IPS-18a (cell line): ENCODE results near the gene MINDY3.
"Not testable (repeated sequence)": the region's sequence is repeated elsewhere in the genome, so short reads cannot be mapped to it uniquely, and the experiment has no call there.

Experiments
- H3K27ac ChIP-seq: one replicate; pipeline ENCODE4 v1.5.1; 2013; ENCODE audit warnings: low read length
- H3K27me3 ChIP-seq: one replicate; pipeline ENCODE4 v1.6.1; 2013; ENCODE audit warnings: mild to moderate bottlenecking, low read length; ENCODE audit not compliant: control insufficient read depth, insufficient read depth
- H3K36me3 ChIP-seq: one replicate; pipeline ENCODE4 v1.6.1; 2013; ENCODE audit warnings: low read depth, low read length; ENCODE audit not compliant: control insufficient read depth
- H3K4me1 ChIP-seq: one replicate; pipeline ENCODE4 v1.6.1; 2013; ENCODE audit warnings: low read depth, low read length; ENCODE audit not compliant: control insufficient read depth
- H3K4me3 ChIP-seq: one replicate; pipeline ENCODE4 v1.5.1; 2013; ENCODE audit warnings: low read length
- H3K9ac ChIP-seq: one replicate; pipeline ENCODE4 v1.6.1; 2013; ENCODE audit warnings: mild to moderate bottlenecking, low read length, moderate library complexity
- H3K9me3 ChIP-seq: one replicate; pipeline ENCODE4 v1.6.1; 2013; ENCODE audit warnings: low read depth, low read length; ENCODE audit not compliant: control insufficient read depth

Gene MINDY3

GRCh38 chr10:15859906-15860691 lies at the start of gene MINDY3:
Gene MINDY3, minus strand, starts transcription at chr10:15860507. Its CDS starts 208 bp downstream, at chr10:15860299.
- peaks cover 5% of the 10 kb centered on the region for H3K4me1 ChIP-seq
- H3K27me3 ChIP-seq: peaks cover 55% of the 10 kb centered on the region
- H3K9me3 ChIP-seq: peaks cover 7% of the 10 kb centered on the region
- H3K9ac ChIP-seq: peak within 1 kb of the TSS; percentile 34
- H3K36me3 ChIP-seq: no peaks in the 10 kb centered on the region
- H3K27ac ChIP-seq: no peak within 1 kb of the TSS
- H3K4me3 ChIP-seq: peak within 1 kb of the TSS; percentile 90

GRCh38 chr10:15901889-15902288 lies 41.6 kb upstream of the MINDY3 start:
- H3K9me3 ChIP-seq: no peaks in the 10 kb centered on the region
- H3K4me1 ChIP-seq: no peaks in the 10 kb centered on the region
- H3K27me3 ChIP-seq: no peaks in the 10 kb centered on the region
- H3K4me3 ChIP-seq: no peak overlapping the region
- no peak overlapping the region for H3K27ac ChIP-seq
- H3K36me3 ChIP-seq: no peaks in the 10 kb centered on the region
- no peak overlapping the region for H3K9ac ChIP-seq

DNA sequence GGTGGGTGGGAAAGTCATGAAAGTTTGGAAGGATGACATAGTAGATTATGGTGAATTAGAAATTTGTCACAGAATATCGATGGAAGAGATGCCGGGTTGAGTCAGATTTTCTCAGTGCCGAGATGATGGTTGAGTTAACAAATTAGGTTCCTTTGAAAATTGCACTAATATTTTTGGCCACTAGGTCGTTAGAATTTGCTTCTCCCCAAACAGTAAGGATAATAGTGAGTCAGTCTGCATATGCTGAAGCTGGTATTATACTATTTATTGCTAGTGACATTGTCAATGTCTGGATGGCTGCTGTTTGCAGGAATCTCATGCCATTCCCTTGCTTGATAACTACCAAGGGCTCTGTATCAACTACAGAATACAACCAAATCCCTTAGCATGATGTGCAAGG lies 37.7 kb upstream of the MINDY3 start:
- Histone ChIP-seq H3K9me3 (no peaks in the 10 kb centered on the region), H3K4me1 (no peaks in the 10 kb centered on the region), H3K4me3 (no peak overlapping the region), H3K36me3 (no peaks in the 10 kb centered on the region), H3K9ac (no peak overlapping the region), H3K27me3 (no peaks in the 10 kb centered on the region), H3K27ac (no peak overlapping the region)

GRCh38 chr10:15897287-15897686 lies 37.0 kb upstream of the MINDY3 start:
- no peak overlapping the region for H3K27ac ChIP-seq
- no peaks in the 10 kb centered on the region for H3K36me3 ChIP-seq
- H3K27me3 ChIP-seq: no peaks in the 10 kb centered on the region
- H3K9me3 ChIP-seq: no peaks in the 10 kb centered on the region
- no peak overlapping the region for H3K9ac ChIP-seq
- no peak overlapping the region for H3K4me3 ChIP-seq
- H3K4me1 ChIP-seq: no peaks in the 10 kb centered on the region

GRCh38 chr10:15896654-15897053 lies 36.3 kb upstream of the MINDY3 start:
- no peak overlapping the region for H3K9ac ChIP-seq
- no peaks in the 10 kb centered on the region for H3K9me3 ChIP-seq
- H3K27me3 ChIP-seq: no peaks in the 10 kb centered on the region
- H3K4me3 ChIP-seq: no peak overlapping the region
- no peaks in the 10 kb centered on the region for H3K4me1 ChIP-seq
- no peak overlapping the region for H3K27ac ChIP-seq
- no peaks in the 10 kb centered on the region for H3K36me3 ChIP-seq

DNA sequence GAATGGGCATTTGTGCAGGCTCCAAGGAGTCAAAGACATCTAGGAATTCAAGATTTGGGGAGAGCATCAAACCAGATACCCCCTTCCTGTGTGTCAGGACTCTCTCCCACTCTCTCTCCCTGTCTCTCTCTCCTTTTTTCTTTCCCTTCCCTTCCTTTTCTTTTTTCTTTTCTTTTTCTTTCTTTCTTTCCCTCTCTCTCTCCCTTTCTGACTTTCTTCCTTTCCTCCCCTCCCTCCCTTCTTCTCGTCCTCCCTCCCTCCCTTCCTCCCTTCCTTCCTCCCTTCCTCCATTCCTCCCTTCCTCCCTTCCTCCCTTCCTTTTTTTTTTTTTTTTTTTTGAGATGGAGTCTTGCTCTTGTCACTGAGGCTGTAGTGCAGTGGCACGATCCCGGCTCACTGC lies 24.1 kb upstream of the MINDY3 start:
- no peak overlapping the region for H3K4me3 ChIP-seq
- no peak overlapping the region for H3K27ac ChIP-seq
- no peaks in the 10 kb centered on the region for H3K36me3 ChIP-seq
- H3K4me1 ChIP-seq: peaks cover 6% of the 10 kb centered on the region
- H3K9ac ChIP-seq: no peak overlapping the region
- no peaks in the 10 kb centered on the region for H3K9me3 ChIP-seq
- no peaks in the 10 kb centered on the region for H3K27me3 ChIP-seq

DNA sequence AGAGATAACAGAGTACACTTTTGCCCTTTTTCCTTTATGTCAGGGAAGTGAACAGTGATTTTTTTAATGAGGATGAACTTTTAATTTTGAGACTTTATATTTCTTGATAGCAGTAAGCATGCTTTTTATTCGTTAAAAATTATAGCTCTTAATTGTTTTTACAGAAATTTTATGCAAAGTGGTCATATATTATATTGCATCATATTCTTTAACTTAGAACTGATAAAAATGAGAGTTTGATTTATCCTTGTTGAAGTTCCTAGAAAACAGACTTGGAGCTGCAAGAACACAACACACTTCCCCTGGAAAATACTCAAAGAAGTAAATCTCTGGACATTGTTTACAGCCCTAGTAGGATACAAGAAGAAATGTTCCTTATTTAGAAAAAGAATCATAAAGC lies 21.2 kb upstream of the MINDY3 start:
- Histone ChIP-seq H3K9ac (no peak overlapping the region), H3K27ac (no peak overlapping the region), H3K4me1 (peaks cover 11% of the 10 kb centered on the region), H3K4me3 (no peak overlapping the region), H3K36me3 (no peaks in the 10 kb centered on the region), H3K27me3 (no peaks in the 10 kb centered on the region), H3K9me3 (no peaks in the 10 kb centered on the region)

- no peak overlapping the region for H3K27ac ChIP-seq
- no peak overlapping the region for H3K9ac ChIP-seq
- H3K4me3 ChIP-seq: no peak overlapping the region
These were observed 19.4 kb upstream of the MINDY3 start for GRCh38 chr10:15879663-15880062.

DNA sequence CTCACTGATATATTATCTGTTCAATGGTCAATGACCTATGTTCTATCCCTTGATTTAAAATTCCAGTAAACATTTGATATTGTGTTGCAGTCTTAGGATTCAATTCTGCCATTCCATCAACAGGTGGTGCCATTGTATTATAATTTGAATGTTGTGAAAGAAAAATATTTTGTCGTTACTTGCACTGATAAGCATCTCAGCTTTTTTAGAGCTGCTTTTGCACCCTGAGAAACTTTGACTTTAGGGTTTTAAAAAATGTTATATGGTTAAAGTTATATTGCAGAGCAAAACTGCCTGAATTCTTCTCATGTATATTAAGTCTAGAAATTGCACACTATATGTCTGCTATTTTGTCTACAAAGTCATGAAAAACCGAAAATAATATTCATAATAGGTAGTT lies 18.8 kb upstream of the MINDY3 start:
- H3K27ac ChIP-seq: no peak overlapping the region
- no peaks in the 10 kb centered on the region for H3K36me3 ChIP-seq
- no peaks in the 10 kb centered on the region for H3K27me3 ChIP-seq
- H3K9me3 ChIP-seq: no peaks in the 10 kb centered on the region
- no peak overlapping the region for H3K9ac ChIP-seq
- no peak overlapping the region for H3K4me3 ChIP-seq
- H3K4me1 ChIP-seq: peaks cover 11% of the 10 kb centered on the region

More at GRCh38 chr10:15879663-15880062, 19.4 kb upstream of the MINDY3 start:
- no peaks in the 10 kb centered on the region for H3K27me3 ChIP-seq
- H3K36me3 ChIP-seq: no peaks in the 10 kb centered on the region
- peaks cover 11% of the 10 kb centered on the region for H3K4me1 ChIP-seq
- H3K9me3 ChIP-seq: no peaks in the 10 kb centered on the region

- H3K9ac ChIP-seq: no peak overlapping the region
- H3K9me3 ChIP-seq: no peaks in the 10 kb centered on the region
- no peak overlapping the region for H3K4me3 ChIP-seq
- H3K36me3 ChIP-seq: no peaks in the 10 kb centered on the region
- peaks cover 11% of the 10 kb centered on the region for H3K4me1 ChIP-seq
- H3K27ac ChIP-seq: no peak overlapping the region
- no peaks in the 10 kb centered on the region for H3K27me3 ChIP-seq
These were observed 17.7 kb upstream of the MINDY3 start for GRCh38 chr10:15877836-15878576.

- H3K4me3 ChIP-seq, H3K9ac ChIP-seq, H3K9me3 ChIP-seq, H3K27me3 ChIP-seq, H3K27ac ChIP-seq, H3K36me3 ChIP-seq: not testable (repeated sequence)
- H3K4me1 ChIP-seq: peaks cover 11% of the 10 kb centered on the region
These were observed 16.0 kb upstream of the MINDY3 start for GRCh38 chr10:15876274-15876673.

DNA sequence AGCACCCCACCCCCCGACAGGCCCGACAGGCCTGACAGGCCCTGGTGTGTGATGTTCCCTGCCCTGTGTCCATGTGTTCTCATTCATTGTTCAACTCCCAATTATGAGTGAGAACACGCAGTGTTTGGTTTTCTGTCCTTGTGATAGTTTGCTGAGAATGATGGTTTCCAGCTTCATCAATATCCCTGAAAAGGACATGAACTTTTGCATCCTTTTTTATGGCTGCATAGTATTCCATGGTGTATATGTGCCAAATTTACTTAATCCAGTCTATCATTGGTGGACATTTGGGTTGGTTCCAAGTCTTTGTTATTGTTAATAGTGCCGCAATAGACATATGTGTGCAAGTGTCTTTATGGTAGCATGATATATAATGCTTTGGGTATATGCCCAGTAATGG lies 12.3 kb upstream of the MINDY3 start:
- not testable (repeated sequence) for H3K36me3 ChIP-seq, H3K4me1 ChIP-seq, H3K9me3 ChIP-seq, H3K9ac ChIP-seq, H3K4me3 ChIP-seq, H3K27ac ChIP-seq
- peaks cover 43% of the 10 kb centered on the region for H3K27me3 ChIP-seq
